HEK293T (cell line): Measurements from ENCODE around the gene UBE2G2.
A peak's percentile ranks its signal among the peaks of the same experiment; 100 is the strongest.

ENCODE experiments used
- CTCF ChIA-PET: fragments of 350-600 bp; formaldehyde crosslinking; extraction: SDS; loops from one replicate; lab custom pipeline; 2021; ENCODE audit warnings: antibody characterized with exemption, inconsistent platforms; lab: Yijun Ruan, JAX
- POLR2A ChIA-PET: fragments of 350-600 bp; formaldehyde crosslinking; extraction: SDS; loops from one replicate; lab custom pipeline; 2020; ENCODE audit warnings: antibody characterized with exemption, inconsistent platforms; lab: Yijun Ruan, JAX
- DNase-seq: peaks from one replicate; pipeline ENCODE4 v3.0.0; 2012; ENCODE audit warnings: mixed read lengths; ENCODE audit errors: extremely low spot score
- ARNT ChIP-seq: fragments of 450-650 bp; IDR thresholded peaks from 2 replicates; pipeline ENCODE4 v1.6.1; 2017; ENCODE audit warnings: mild to moderate bottlenecking
- BHLHE40 ChIP-seq: fragments of 450-650 bp; IDR thresholded peaks from 2 replicates; pipeline ENCODE4 v1.6.1; 2016; ENCODE audit warnings: mild to moderate bottlenecking, moderate library complexity, borderline replicate concordance
- CTBP1 ChIP-seq: fragments of 450-650 bp; IDR thresholded peaks from 2 replicates; pipeline ENCODE4 v1.6.1; 2016; ENCODE audit warnings: borderline replicate concordance
- ELF4 ChIP-seq: fragments of 450-650 bp; IDR thresholded peaks from 2 replicates; pipeline ENCODE4 v1.6.1; 2017; ENCODE audit warnings: antibody characterized with exemption
- FOXA1 ChIP-seq: fragments of 450-650 bp; IDR thresholded peaks from 2 replicates; pipeline ENCODE4 v1.6.1; 2016; ENCODE audit warnings: mild to moderate bottlenecking
- FOXK2 ChIP-seq: fragments of 450-650 bp; IDR thresholded peaks from 2 replicates; pipeline ENCODE4 v1.6.1; 2016; ENCODE audit warnings: mild to moderate bottlenecking
- FOXM1 ChIP-seq: fragments of 450-650 bp; IDR thresholded peaks from 2 replicates; pipeline ENCODE4 v1.6.1; 2017; ENCODE audit warnings: mild to moderate bottlenecking, borderline replicate concordance
- HDGF ChIP-seq: fragments of 450-650 bp; IDR thresholded peaks from 2 replicates; pipeline ENCODE4 v1.6.1; 2017; ENCODE audit warnings: antibody characterized with exemption, borderline replicate concordance
- L3MBTL2 ChIP-seq: fragments of 450-650 bp; conservative IDR thresholded peaks from 2 replicates; pipeline ENCODE4 v1.6.1; 2016; ENCODE audit warnings: mild to moderate bottlenecking
- LEF1 ChIP-seq: fragments of 450-650 bp; IDR thresholded peaks from 2 replicates; pipeline ENCODE4 v1.6.1; 2017; ENCODE audit warnings: mild to moderate bottlenecking, borderline replicate concordance
- NFRKB ChIP-seq: fragments of 450-650 bp; IDR thresholded peaks from 2 replicates; pipeline ENCODE4 v1.6.1; 2016; ENCODE audit warnings: mild to moderate bottlenecking, moderate library complexity
- PKNOX1 ChIP-seq: fragments of 450-650 bp; IDR thresholded peaks from 2 replicates; pipeline ENCODE4 v1.6.1; 2016
- SP1 ChIP-seq: fragments of 450-650 bp; IDR thresholded peaks from 2 replicates; pipeline ENCODE4 v1.6.1; 2017
- SUZ12 ChIP-seq: fragments of 450-650 bp; IDR thresholded peaks from 2 replicates; pipeline ENCODE4 v1.6.1; 2016; ENCODE audit warnings: mild to moderate bottlenecking
- TARDBP ChIP-seq: fragments of 450-650 bp; IDR thresholded peaks from 2 replicates; pipeline ENCODE4 v1.6.1; 2016
- ZNF384 ChIP-seq: fragments of 450-650 bp; IDR thresholded peaks from 2 replicates; pipeline ENCODE4 v1.6.1; 2016

The UBE2G2 gene

GRCh38 chr21:44797775-44798174 lies 3.8 kb downstream of the UBE2G2 start:
- no peak for DNase-seq
- ChIA-PET CTCF (no interaction called here), POLR2A (no interaction called here)
- TF ChIP-seq SUZ12 = no peak
- no peak for TF ChIP-seq HDGF
- no peak for TF ChIP-seq PKNOX1
- TF ChIP-seq LEF1 = no peak
- TF ChIP-seq L3MBTL2 = no peak
- TF ChIP-seq FOXA1 = no peak
- TF ChIP-seq BHLHE40 = no peak
- TF ChIP-seq ARNT = no peak
- no peak for TF ChIP-seq SP1
- no peak for TF ChIP-seq NFRKB
- no peak for TF ChIP-seq FOXK2
- no peak for TF ChIP-seq ELF4
- no peak for TF ChIP-seq FOXM1
- no peak for TF ChIP-seq TARDBP

GRCh38 chr21:44795342-44795741 lies 6.3 kb downstream of the UBE2G2 start:
- DNase-seq = no peak
- no peak for TF ChIP-seq BHLHE40
- TF ChIP-seq NFRKB = no peak
- no peak for TF ChIP-seq L3MBTL2
- TF ChIP-seq HDGF = no peak
- CTCF ChIA-PET = no interaction called here
- POLR2A ChIA-PET = interaction anchor here (2.1 kb wide), 1 partner anchor 78 kb away, joined by 5 read pairs; the partner anchor contains the start of gene PTTG1IP

- ChIA-PET POLR2A (interaction anchor here (1.0 to 1.5 kb wide), 2 partner anchors 8 to 80 kb away, joined by 8 read pairs; partner anchors contain the start of genes PTTG1IP and UBE2G2), CTCF (interaction anchor here (0.7 to 1.4 kb wide), 9 partner anchors 10 to 324 kb away, joined by 3 to 10 read pairs (median 4); no protein-coding TSS in a partner anchor)
- TF ChIP-seq FOXA1 (no peak), BHLHE40 (no peak), ELF4 (no peak), SUZ12 (no peak), HDGF (no peak), L3MBTL2 (no peak), CTBP1 (no peak), LEF1 (no peak)
- no peak for DNase-seq
These were observed 7.8 kb downstream of the UBE2G2 start for GRCh38 chr21:44793592-44794374.

GRCh38 chr21:44792702-44793591 lies 8.7 kb downstream of the UBE2G2 start:
- POLR2A ChIA-PET = interaction anchor here (1.0 to 1.5 kb wide), 2 partner anchors 9 to 80 kb away, joined by 8 read pairs; partner anchors contain the start of genes PTTG1IP and UBE2G2
- TF ChIP-seq ZNF384 (no peak), TARDBP (no peak)
- CTCF ChIA-PET = interaction anchor here (0.5 to 1.4 kb wide), 10 partner anchors 10 to 323 kb away, joined by 3 to 10 read pairs (median 4); no protein-coding TSS in a partner anchor
- DNase-seq = peak; percentile 88

- DNase-seq = no peak
- TF ChIP-seq LEF1 = no peak
- TF ChIP-seq CTBP1 = no peak
- CTCF ChIA-PET = no interaction called here
- POLR2A ChIA-PET = no interaction called here
These were observed 9.6 kb downstream of the UBE2G2 start for GRCh38 chr21:44791993-44792392.

- POLR2A ChIA-PET = no interaction called here
- no peak for DNase-seq
- TF ChIP-seq SUZ12 = no peak
- TF ChIP-seq NFRKB = no peak
- no peak for TF ChIP-seq ARNT
- no peak for TF ChIP-seq FOXA1
- TF ChIP-seq TARDBP = no peak
- no peak for TF ChIP-seq ZNF384
- TF ChIP-seq SP1 = no peak
- TF ChIP-seq FOXK2 = no peak
- TF ChIP-seq HDGF = no peak
- no peak for TF ChIP-seq ELF4
- TF ChIP-seq LEF1 = no peak
- TF ChIP-seq BHLHE40 = no peak
- TF ChIP-seq FOXM1 = no peak
- TF ChIP-seq CTBP1 = no peak
- CTCF ChIA-PET = no interaction called here
These were observed 10.4 kb downstream of the UBE2G2 start for GRCh38 chr21:44791246-44791645.

GRCh38 chr21:44790368-44790767 lies 11.3 kb downstream of the UBE2G2 start:
- DNase-seq = no peak
- POLR2A ChIA-PET = no interaction called here
- CTCF ChIA-PET = interaction anchor here (1.7 kb wide), 1 partner anchor 10 kb away, joined by 8 read pairs; no protein-coding TSS in a partner anchor

More at GRCh38 chr21:44790368-44790767, 11.3 kb downstream of the UBE2G2 start:
- no peak for TF ChIP-seq FOXA1
- TF ChIP-seq LEF1 = no peak
- no peak for TF ChIP-seq BHLHE40
- no peak for TF ChIP-seq ELF4
- no peak for TF ChIP-seq FOXK2
- no peak for TF ChIP-seq SUZ12
- TF ChIP-seq NFRKB = no peak
- no peak for TF ChIP-seq PKNOX1
- TF ChIP-seq SP1 = no peak
- TF ChIP-seq L3MBTL2 = no peak
